Thoracic aorta (tissue), 2 donors: Measurements from ENCODE around the gene CHAMP1. TPM values are rescaled to one million over a fixed set of nuclear protein-coding genes. Genes with fewer than 3 reads are reported as not detected.

Source experiments
- ATAC-seq: fragments of 150-250 bp; one replicate; pipeline ENCODE4 v1.8.0; 2017; ENCODE audit warnings: low read depth; ENCODE audit not compliant: insufficient number of reproducible peaks, low FRiP score
- DNase-seq: peaks from one replicate; pipeline ENCODE4 v3.0.0-alpha.2; 2020; ENCODE audit warnings: low spot score
- H3K27ac ChIP-seq, 2 donors: fragments of 200-600 bp; sonication (generic); 1 replicate in 1 of 2; 2 replicates in 1 of 2; pipeline ENCODE4 v1.5.1; 2016; ENCODE audit warnings: mild to moderate bottlenecking in 2 of 2, moderate library complexity in 2 of 2
- H3K27me3 ChIP-seq: fragments of 200-600 bp; sonication (generic); replicated peaks from 2 replicates; pipeline ENCODE4 v1.6.0; 2016; ENCODE audit warnings: mild to moderate bottlenecking; ENCODE audit not compliant: insufficient read depth
- H3K36me3 ChIP-seq: fragments of 200-600 bp; sonication (generic); one replicate; pipeline ENCODE4 v1.5.1; 2016
- H3K4me1 ChIP-seq, 2 donors: fragments of 200-600 bp; sonication (generic); 1 replicate in 1 of 2; 2 replicates in 1 of 2; pipeline versions ENCODE4 v1.5.1 to v1.6.0; 2016; ENCODE audit warnings: low read depth in 2 of 2, mild to moderate bottlenecking in 1 of 2; ENCODE audit not compliant: control insufficient read depth in 1 of 2
- H3K4me3 ChIP-seq: fragments of 200-600 bp; sonication (generic); 2 replicates; pipeline ENCODE4 v1.5.1; 2016; ENCODE audit warnings: mild to moderate bottlenecking
- H3K9me3 ChIP-seq: fragments of 200-600 bp; sonication (generic); 2 replicates; pipeline ENCODE4 v1.5.1; 2016
- CTCF ChIP-seq: fragments of 200-600 bp; sonication (generic); IDR thresholded peaks from one replicate; pipeline ENCODE4 v1.5.1; 2019; ENCODE audit warnings: antibody characterized with exemption
- total RNA-seq, 2 donors: library from RNA; depleted of rRNA; stranded (reverse); fragments of >200 nt; gene quantifications; one replicate each; pipeline versions ENCODE4 v1.1.0 to v1.2.3, GENCODE V29; 2016

The CHAMP1 gene
- total RNA-seq, 2 donors from 2014 or later = 20.7 to 30.2 TPM

DNA sequence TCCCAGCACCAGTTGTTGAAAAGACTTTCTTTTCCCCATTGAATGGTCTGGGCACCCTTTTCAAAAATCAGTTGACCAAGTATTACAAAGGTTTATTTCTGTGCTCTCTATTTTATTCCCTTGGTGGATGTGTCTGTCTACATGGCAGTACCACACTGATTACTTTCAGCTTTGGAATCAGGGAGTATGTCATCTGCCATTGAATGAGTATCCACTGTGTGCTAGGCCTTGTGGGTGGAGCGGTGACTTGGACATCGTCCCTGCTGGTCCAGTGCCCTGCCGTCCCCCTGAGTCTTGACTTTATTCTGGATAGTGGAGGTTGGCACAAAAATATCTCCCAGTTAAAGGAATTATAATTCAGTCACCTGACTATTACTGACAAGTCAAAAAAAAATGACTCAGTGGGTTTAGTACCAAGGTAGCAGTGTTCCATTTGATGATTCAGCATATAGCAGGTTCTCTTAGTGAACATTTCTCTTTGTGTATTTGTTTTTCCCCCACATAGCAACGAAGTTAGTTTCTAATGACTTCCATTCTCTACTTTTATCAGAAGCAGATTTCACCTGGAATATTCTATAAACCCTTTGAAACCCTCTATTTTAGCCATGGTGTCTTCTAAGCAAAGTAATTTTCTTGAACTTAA is 29.0 kb upstream of the CHAMP1 start:
- Histone ChIP-seq H3K9me3 (no peaks in the 10 kb centered on the region), H3K36me3 (peaks cover 11% of the 10 kb centered on the region), H3K27ac (no peak overlapping the region), H3K4me1 (peaks cover 9 to 26% of the 10 kb centered on the region in 2 donors), H3K27me3 (no peaks in the 10 kb centered on the region), H3K4me3 (no peak overlapping the region)
- ATAC-seq (no peak), DNase-seq (no peak)
- TF ChIP-seq CTCF = no peak

DNA sequence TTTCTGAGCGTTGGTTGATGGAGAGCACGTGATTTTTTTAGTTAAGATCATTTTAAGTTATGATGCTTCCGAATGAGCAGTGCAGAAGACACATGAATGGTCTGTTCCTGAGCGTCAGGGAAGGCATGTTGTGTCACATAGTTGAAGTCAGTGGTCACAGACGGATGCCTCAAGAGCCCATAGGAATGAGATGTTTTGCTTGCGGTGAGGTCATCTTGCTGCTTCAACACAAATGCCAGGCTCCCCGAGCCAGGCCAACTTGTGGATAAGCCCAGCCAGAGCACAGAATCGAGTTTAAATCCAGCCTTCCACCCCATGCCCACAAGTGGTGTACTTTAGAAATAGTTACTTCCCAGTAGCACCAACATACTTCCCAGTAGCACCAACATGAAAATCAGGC is 27.5 kb upstream of the CHAMP1 start:
- no peak for ATAC-seq
- no peak overlapping the region for H3K4me3 ChIP-seq
- H3K9me3 ChIP-seq = no peaks in the 10 kb centered on the region
- H3K4me1 ChIP-seq = peaks cover 6 to 20% of the 10 kb centered on the region in 2 donors
- peaks cover 11% of the 10 kb centered on the region for H3K36me3 ChIP-seq
- TF ChIP-seq CTCF = no peak
- DNase-seq = no peak
- no peaks in the 10 kb centered on the region for H3K27me3 ChIP-seq
- no peak overlapping the region for H3K27ac ChIP-seq

GRCh38 chr13:114288157-114288591 is 26.1 kb upstream of the CHAMP1 start:
- H3K4me1 ChIP-seq = peaks cover under 1 to 11% of the 10 kb centered on the region in 2 donors
- no peak overlapping the region for H3K27ac ChIP-seq
- ATAC-seq = no peak
- no peaks in the 10 kb centered on the region for H3K9me3 ChIP-seq
- no peak for DNase-seq
- H3K36me3 ChIP-seq = peaks cover 21% of the 10 kb centered on the region
- H3K27me3 ChIP-seq = no peaks in the 10 kb centered on the region
- no peak for TF ChIP-seq CTCF
- H3K4me3 ChIP-seq = no peak overlapping the region

DNA sequence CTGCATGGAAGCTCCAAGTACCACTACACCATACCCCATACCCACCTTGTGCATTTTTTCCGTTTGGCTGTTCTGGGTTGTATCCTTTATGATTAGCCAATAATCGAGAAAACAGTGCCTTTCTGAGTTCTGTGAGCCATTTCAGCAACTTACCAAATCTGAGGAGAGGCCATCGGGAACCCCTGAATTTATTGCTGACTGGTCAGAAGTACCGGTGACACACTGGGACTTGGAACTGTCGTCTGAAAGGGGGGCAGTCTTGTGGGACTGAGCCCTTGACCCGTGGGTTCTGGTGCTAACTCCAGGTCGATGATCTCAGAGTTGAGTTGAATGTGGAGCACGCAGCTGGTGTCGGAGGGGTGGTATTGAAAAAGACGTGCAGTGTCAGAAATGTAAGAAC is 17.9 kb upstream of the CHAMP1 start:
- H3K27me3 ChIP-seq = no peaks in the 10 kb centered on the region
- H3K4me3 ChIP-seq = no peak overlapping the region
- no peak overlapping the region for H3K27ac ChIP-seq
- DNase-seq (no peak), ATAC-seq (no peak)
- peaks cover 36% of the 10 kb centered on the region for H3K36me3 ChIP-seq
- no peaks in the 10 kb centered on the region for H3K4me1 ChIP-seq
- TF ChIP-seq CTCF = no peak
- no peaks in the 10 kb centered on the region for H3K9me3 ChIP-seq

DNA sequence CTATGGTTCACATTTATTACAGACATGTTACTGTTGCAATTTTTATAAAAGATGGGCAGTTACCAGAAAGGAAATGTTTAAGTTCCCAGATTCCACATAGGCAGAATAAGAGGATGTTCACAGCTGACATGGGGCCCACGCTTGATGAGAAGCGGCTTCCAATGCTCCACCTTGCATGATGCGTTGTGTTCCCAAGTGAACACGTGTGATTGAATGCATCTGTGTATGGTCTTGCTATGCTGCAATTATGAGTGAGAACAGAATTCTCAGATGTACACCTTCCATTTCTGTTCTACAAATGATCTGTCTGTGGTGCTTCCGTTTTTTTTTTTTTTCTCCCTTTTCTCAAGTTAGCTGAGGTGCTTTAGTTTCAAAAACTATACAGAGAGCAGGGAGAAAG is 17.4 kb upstream of the CHAMP1 start:
- Histone ChIP-seq H3K27me3 (no peaks in the 10 kb centered on the region), H3K4me3 (no peak overlapping the region), H3K9me3 (no peaks in the 10 kb centered on the region), H3K36me3 (peaks cover 40% of the 10 kb centered on the region), H3K4me1 (no peaks in the 10 kb centered on the region), H3K27ac (no peak overlapping the region)
- no peak for ATAC-seq
- no peak for DNase-seq
- TF ChIP-seq CTCF = no peak
